HTR-8/SVneo (cell line): ENCODE data around the gene PSMA5.
"Not testable (repeated sequence)": the region's sequence is repeated elsewhere in the genome, so short reads cannot be mapped to it uniquely, and the experiment has no call there.

Experiments used
- DNase-seq: peaks from one replicate; pipeline ENCODE4 v3.0.0; 2011; ENCODE audit warnings: low spot score, mixed read lengths; ENCODE audit not compliant: insufficient read length
- FAIRE-seq: peaks from 2 replicates; lab custom pipeline; 2011; peaks lifted over from hg19 to GRCh38; lab: Jason Lieb, UNC

PSMA5 gene

DNA sequence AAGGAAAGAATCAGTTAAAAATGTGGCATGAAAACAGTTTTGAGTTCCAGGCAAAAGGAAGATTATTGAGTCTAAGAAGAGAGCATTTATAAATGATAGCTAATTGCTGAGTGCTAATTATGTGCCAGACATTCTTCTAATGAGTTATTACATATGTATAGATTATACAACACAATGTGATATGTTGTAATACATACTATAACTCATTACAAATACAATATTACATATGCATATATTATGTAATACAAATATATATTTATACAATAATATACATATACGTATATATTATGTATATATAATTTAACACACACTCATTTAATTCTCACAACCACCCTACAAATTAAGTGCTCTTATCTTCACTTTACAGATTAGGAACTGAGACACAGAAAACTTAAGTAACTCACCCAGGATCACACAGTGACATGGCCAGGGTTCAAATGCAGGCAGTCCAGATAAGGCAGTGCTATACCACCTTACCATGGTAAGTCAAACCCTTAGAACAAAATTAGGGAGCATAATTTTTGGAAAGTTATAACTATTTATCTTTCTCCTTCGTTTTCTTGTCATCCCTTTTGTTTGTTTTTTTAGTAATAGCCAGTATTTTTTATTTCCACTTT lies 32.5 kb downstream of the PSMA5 start:
- FAIRE-seq: no peak
- DNase-seq: no peak

GRCh38 chr1:109392788-109393616 lies 33.2 kb downstream of the PSMA5 start:
- DNase-seq (no peak), FAIRE-seq (no peak)

GRCh38 chr1:109392037-109392787 lies 34.0 kb downstream of the PSMA5 start:
- FAIRE-seq (no peak), DNase-seq (no peak)

DNA sequence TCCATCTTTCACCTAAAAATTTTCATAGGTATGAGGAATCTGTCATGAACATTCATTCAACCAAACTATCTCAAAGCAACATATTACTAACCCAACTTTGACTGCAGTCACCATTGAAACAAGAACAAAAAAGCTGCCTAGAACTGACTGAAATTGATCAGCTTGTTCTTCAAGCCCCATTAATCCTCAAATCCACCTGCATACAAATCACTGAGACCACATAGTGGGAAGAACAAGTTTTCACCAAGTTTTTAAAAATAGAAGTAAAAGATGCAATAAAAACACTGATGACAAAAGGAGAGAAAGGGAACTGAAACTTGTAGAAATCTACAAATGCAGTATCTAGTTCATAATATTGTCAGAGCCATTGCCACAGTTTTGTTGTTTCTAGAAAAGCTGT lies 34.6 kb downstream of the PSMA5 start:
- DNase-seq: no peak
- no peak for FAIRE-seq

- DNase-seq: no peak
- no peak for FAIRE-seq
These were observed 35.1 kb downstream of the PSMA5 start for GRCh38 chr1:109391157-109391556.

- no peak for FAIRE-seq
These were observed 36.5 kb downstream of the PSMA5 start for GRCh38 chr1:109389638-109390341.

GRCh38 chr1:109388884-109389637 lies 37.2 kb downstream of the PSMA5 start:
- FAIRE-seq (no peak), DNase-seq (no peak)

More at GRCh38 chr1:109389638-109390341, 36.5 kb downstream of the PSMA5 start:
- DNase-seq: no peak

DNA sequence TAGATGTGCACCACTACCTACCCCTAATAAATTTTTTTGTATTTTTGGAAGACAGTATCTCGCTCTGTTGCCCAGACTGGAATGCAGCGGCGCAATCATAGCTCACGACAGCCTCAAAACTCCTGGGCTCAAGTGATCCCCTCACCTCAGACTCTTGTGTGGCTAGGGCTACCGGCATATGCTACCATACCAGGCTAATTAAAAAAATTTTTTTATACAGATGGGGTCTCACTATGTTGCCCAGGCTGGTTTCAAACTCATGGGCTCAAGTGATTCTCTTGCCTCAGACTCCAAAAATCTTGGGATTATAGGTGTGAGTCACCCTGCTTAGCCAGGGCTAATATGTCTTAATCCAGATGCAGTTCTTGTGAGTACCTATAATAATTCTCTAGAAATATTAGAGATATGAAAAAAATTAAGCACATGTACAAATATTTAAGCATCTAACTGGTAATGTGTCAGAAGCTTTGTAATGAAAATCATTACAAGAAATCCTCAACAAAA lies 38.0 kb downstream of the PSMA5 start:
- FAIRE-seq (no peak), DNase-seq (no peak)

GRCh38 chr1:109386054-109386717 lies 40.1 kb downstream of the PSMA5 start:
- FAIRE-seq (no peak), DNase-seq (no peak)

DNA sequence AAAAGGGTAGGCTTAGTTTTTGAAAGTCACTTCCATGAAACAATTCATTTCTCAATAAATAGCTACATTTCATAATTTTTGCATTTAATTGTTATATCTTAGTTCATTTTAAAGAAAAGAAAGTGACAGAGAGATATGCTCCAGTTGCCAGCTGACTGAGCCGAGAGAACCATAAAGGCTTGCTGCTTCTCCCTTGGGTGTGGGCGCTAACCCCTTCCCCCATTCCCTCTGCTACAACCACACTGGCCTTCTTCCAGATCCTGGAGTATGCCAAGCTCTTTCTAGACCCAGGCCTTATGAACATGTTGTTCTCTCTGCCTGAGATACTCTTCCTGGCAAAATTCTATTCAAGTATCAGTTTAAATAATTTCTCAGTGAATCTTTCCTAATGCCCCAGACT lies 40.8 kb downstream of the PSMA5 start:
- FAIRE-seq (no peak), DNase-seq (no peak)

DNA sequence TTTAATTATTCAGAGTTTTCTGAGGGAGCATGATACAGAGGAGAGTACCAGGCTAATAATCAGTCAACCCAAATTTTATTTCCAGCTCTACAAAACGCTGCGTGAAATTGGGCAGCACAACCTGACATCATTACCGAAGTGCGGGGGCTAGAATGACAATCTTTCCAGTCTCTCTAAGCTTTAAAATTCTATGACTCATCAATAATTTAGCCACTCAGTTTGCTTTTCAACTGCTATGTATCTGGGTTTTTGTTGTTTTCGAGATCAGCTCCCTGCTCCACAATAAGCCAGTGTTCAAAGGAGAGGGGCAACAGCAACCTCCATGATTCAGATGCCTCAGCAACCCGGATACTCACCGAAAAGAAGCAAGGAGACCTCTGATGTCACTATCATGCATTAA lies 42.4 kb downstream of the PSMA5 start:
- no peak for FAIRE-seq

GRCh38 chr1:109383087-109383779 lies 43.0 kb downstream of the PSMA5 start:
- DNase-seq: no peak
- FAIRE-seq: no peak

More for the DNA sequence above, 42.4 kb downstream of the PSMA5 start:
- DNase-seq: no peak

DNA sequence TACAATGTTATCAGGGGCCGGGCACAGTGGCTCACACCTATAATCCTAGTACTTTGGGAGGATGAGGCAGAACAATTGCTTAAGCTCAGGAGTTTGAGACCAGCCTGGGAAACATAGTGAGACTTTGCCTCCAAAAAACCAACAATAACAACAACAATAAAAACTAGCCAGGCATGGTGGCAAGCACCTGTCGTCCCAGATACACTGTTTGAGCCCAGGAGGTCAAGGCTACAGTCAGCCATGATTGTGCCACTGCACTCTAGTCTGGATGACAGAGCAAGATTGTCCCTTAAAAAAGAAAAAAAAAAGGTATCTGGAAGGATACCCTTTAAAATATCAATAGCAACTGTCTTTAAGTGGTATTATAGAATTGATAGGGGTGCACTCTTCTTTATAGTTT lies 44.7 kb downstream of the PSMA5 start:
- no peak for FAIRE-seq

GRCh38 chr1:109379907-109380306 lies 46.3 kb downstream of the PSMA5 start:
- FAIRE-seq: no peak
- no peak for DNase-seq

More for the DNA sequence above, 44.7 kb downstream of the PSMA5 start:
- no peak for DNase-seq

DNA sequence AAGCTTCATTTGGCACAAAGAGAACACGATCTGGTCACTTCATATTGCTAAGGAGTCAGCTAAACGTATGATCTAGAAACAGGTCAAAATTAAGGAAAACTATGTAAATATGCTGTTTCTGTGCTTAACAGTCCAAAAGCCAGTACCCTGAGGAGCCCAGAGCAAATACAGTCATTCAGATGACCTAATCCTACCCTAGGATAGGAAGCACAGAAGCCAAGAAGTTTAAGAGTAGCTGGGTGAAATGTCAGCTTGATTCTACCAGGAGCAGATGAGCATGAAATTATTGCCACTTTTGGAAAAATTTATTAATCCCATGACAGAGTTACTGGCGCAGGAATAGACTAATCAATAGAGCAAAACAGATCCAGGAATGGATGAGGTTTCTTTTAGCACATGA lies 46.8 kb downstream of the PSMA5 start:
- DNase-seq (no peak), FAIRE-seq (no peak)

- no peak for DNase-seq
- FAIRE-seq: no peak
These were observed 48.5 kb downstream of the PSMA5 start for GRCh38 chr1:109377698-109378097.

- DNase-seq, FAIRE-seq: not testable (repeated sequence)
These were observed 52.6 kb downstream of the PSMA5 start for GRCh38 chr1:109373696-109374095.

DNA sequence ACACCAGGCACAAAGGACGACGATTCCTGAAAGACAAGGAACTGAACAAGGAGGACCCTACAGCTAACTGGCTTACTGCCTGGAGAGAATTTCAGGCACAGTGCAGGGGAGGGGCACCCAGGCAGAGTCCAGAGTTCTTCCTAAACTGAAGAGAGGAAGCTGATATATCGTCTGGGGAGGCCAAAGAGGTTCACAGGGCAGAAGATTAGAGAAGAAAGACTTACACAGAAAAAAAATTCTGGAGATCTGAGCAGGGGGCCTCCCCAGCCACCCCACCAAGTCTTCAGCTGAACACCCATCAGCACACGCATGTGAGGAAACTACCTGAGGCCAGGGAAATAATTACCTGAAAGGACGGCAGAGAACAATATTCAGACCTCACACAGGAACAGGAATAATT lies 53.1 kb downstream of the PSMA5 start:
- FAIRE-seq (no peak), DNase-seq (no peak)
